ENCODE measurements around the gene PALB2. TPM values are rescaled to one million over a fixed set of nuclear protein-coding genes. Genes with fewer than 3 reads are reported as not detected.

The PALB2 gene
- total and polyA plus RNA-seq, 2 experiments from 2014 or later: 4.5 to 6.6 TPM

GRCh38 chr16:23663918-23664317 lies 22.8 kb upstream of the PALB2 start:
- H3K27me3 ChIP-seq: no peaks in the 10 kb centered on the region
- no peaks in the 10 kb centered on the region for H3K9me3 ChIP-seq (ENCODE audit: low read depth)
- WGBS (ENCODE audit: low lambda C conversion rate, missing lambda C conversion rate): 90% methylated on average over 2 of the region's 2 CpGs
- H3K4me1 ChIP-seq (ENCODE audit: insufficient read depth): no peaks in the 10 kb centered on the region
- H3K79me2 ChIP-seq: no peaks in the 10 kb centered on the region
- no peak overlapping the region for H3K27ac ChIP-seq
- TF ChIP-seq EZH2phosphoT487 (IDR thresholded peaks at IDR 0.05; ENCODE audit: low read depth, severe bottlenecking, unreplicated experiment) (no peak), EZH2 (IDR thresholded peaks at IDR 0.05; ENCODE audit: borderline replicate concordance) (no peak), CTCF (IDR thresholded peaks at IDR 0.05; ENCODE audit: poor library complexity) (no peak)
- H3K36me3 ChIP-seq (replicated peaks; ENCODE audit: insufficient read depth, low read depth): no peaks in the 10 kb centered on the region
- no peak overlapping the region for H2AFZ ChIP-seq
- DNase-seq (ENCODE audit: low spot score): no peak
- no peaks in the 10 kb centered on the region for H3K9me2 ChIP-seq (replicated peaks; ENCODE audit: insufficient read depth)
- no peaks in the 10 kb centered on the region for H4K20me1 ChIP-seq (ENCODE audit: insufficient read depth, poor library complexity, severe bottlenecking)
- H3K4me3 ChIP-seq: no peak overlapping the region
- H3K4me2 ChIP-seq: no peak overlapping the region

GRCh38 chr16:23651943-23652468 lies 10.9 kb upstream of the PALB2 start:
- Histone ChIP-seq H3K79me2 (peaks cover 7% of the 10 kb centered on the region), H3K9me3 (ENCODE audit: low read depth) (no peaks in the 10 kb centered on the region), H3K27me3 (no peaks in the 10 kb centered on the region), H4K20me1 (ENCODE audit: insufficient read depth, poor library complexity, severe bottlenecking) (peaks cover 3% of the 10 kb centered on the region), H2AFZ (no peak overlapping the region), H3K36me3 (replicated peaks; ENCODE audit: insufficient read depth, low read depth) (no peaks in the 10 kb centered on the region), H3K4me3 (no peak overlapping the region), H3K27ac (no peak overlapping the region), H3K9me2 (replicated peaks; ENCODE audit: insufficient read depth) (no peaks in the 10 kb centered on the region), H3K4me2 (no peak overlapping the region), H3K4me1 (ENCODE audit: insufficient read depth) (no peaks in the 10 kb centered on the region)
- no peak for DNase-seq (ENCODE audit: low spot score)
- no peak for TF ChIP-seq EZH2 (IDR thresholded peaks at IDR 0.05; ENCODE audit: borderline replicate concordance)
- TF ChIP-seq EZH2phosphoT487 (IDR thresholded peaks at IDR 0.05; ENCODE audit: low read depth, severe bottlenecking, unreplicated experiment): no peak
- TF ChIP-seq CTCF (IDR thresholded peaks at IDR 0.05; ENCODE audit: poor library complexity): no peak
- WGBS (ENCODE audit: low lambda C conversion rate, missing lambda C conversion rate): 90% methylated on average over 4 of the region's 4 CpGs

- Histone ChIP-seq H3K4me1 (ENCODE audit: insufficient read depth) (no peaks in the 10 kb centered on the region), H3K4me2 (no peak overlapping the region), H3K27me3 (no peaks in the 10 kb centered on the region), H3K27ac (no peak overlapping the region), H2AFZ (no peak overlapping the region), H3K9me2 (replicated peaks; ENCODE audit: insufficient read depth) (no peaks in the 10 kb centered on the region), H3K9me3 (ENCODE audit: low read depth) (no peaks in the 10 kb centered on the region), H3K36me3 (replicated peaks; ENCODE audit: insufficient read depth, low read depth) (no peaks in the 10 kb centered on the region), H3K4me3 (no peak overlapping the region), H3K79me2 (peaks cover 10% of the 10 kb centered on the region), H4K20me1 (ENCODE audit: insufficient read depth, poor library complexity, severe bottlenecking) (peaks cover 3% of the 10 kb centered on the region)
- WGBS (ENCODE audit: low lambda C conversion rate, missing lambda C conversion rate): 79% methylated on average over 4 of the region's 4 CpGs
- DNase-seq (ENCODE audit: low spot score): no peak
- TF ChIP-seq CTCF (IDR thresholded peaks at IDR 0.05; ENCODE audit: poor library complexity) (no peak), EZH2 (IDR thresholded peaks at IDR 0.05; ENCODE audit: borderline replicate concordance) (no peak), EZH2phosphoT487 (IDR thresholded peaks at IDR 0.05; ENCODE audit: low read depth, severe bottlenecking, unreplicated experiment) (no peak)
These were observed 9.7 kb upstream of the PALB2 start for GRCh38 chr16:23650674-23651416.
